Measurements from ENCODE around the gene CCDC102A. TPM values are rescaled to one million over a fixed set of nuclear protein-coding genes. Genes with fewer than 3 reads are reported as not detected.

CCDC102A gene
- 12.8 TPM for total RNA-seq
- long read RNA-seq, transcript CCDC102A-201 (9 exons, 2,463 nt): major isoform, 39 of 53 reads
- long read RNA-seq, partial matches to known transcripts: 8 of 53 reads
- long read RNA-seq, other reads (novel, unspliced or antisense): 6 of 53 reads

GRCh38 chr16:57536306-57537193, at the start of gene CCDC102A:
TSS of gene CCDC102A (minus strand) at chr16:57536571. CDS start at chr16:57529177, 7,394 bp downstream.
- Histone ChIP-seq H3K9me3 (no peaks in the 10 kb centered on the region), H3K27me3 (ENCODE audit: low read depth) (peaks cover 4% of the 10 kb centered on the region), H3K36me3 (no peaks in the 10 kb centered on the region), H3K4me1 (peaks cover 51% of the 10 kb centered on the region), H3K27ac (peak within 1 kb of the TSS; percentile 87), H3K4me3 (peak within 1 kb of the TSS; percentile 88)
- DNase-seq: peak; percentile 49
- intact Hi-C loops (cut with DNase I): no loop called here
- peak; percentile 68 to 72 for ATAC-seq
- no peak for TF ChIP-seq CTCF (IDR thresholded peaks at IDR 0.05)

DNA sequence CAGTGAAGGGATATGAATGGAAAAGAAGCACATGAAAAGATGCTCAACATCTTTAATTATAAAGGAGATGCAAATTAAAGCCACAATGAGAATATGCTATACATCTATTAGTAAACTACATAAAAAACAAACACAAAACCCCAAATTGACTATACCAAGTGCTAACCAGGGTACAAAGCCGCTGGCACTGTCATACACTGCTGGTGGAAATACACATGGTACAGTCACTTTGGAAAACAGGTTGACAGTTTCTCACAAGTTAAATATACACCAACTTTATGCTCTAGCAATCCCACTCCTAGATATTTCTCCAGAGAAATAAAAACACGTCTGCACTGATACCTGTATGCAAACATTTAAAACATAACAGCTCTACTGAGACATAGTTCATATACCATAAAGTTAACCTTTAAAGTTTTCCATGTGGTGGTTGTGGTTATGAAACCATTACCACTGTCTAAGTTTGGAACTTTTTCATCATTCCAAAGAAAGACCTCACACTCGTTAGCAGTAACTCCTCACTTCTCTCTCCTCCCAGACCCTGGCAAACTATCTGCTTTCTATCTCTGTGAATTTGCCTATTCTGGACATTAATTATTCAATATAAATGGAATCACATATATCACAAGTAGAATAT, 48.8 kb upstream of the CCDC102A start:
- no peak for DNase-seq
- intact Hi-C loops (cut with DNase I): no loop called here
- Histone ChIP-seq H3K36me3 (no peaks in the 10 kb centered on the region), H3K27ac (no peak overlapping the region), H3K9me3 (no peaks in the 10 kb centered on the region), H3K27me3 (ENCODE audit: low read depth) (no peaks in the 10 kb centered on the region), H3K4me3 (no peak overlapping the region), H3K4me1 (no peaks in the 10 kb centered on the region)
- TF ChIP-seq CTCF (IDR thresholded peaks at IDR 0.05): no peak
- ATAC-seq: no peak

DNA sequence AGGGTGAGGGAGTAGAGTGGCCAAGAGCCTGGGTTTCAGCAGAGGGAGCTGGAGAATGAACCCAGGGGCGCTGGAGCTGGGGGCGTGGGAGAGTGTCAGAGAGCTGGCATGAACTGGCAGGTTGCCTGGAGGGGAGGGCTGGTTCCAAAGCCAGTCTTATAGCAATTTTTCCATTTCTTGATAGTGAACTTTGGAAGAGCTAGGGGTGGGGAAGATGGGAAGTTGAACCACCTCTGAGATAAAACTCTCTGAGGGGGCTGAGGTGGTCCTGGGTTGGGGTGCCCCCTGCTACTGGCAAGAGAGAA, 42.9 kb upstream of the CCDC102A start:
- Histone ChIP-seq H3K4me3 (no peak overlapping the region), H3K27ac (no peak overlapping the region), H3K9me3 (no peaks in the 10 kb centered on the region), H3K4me1 (peaks cover 6% of the 10 kb centered on the region), H3K36me3 (no peaks in the 10 kb centered on the region), H3K27me3 (ENCODE audit: low read depth) (peaks cover 15% of the 10 kb centered on the region)
- DNase-seq: no peak
- no peak for TF ChIP-seq CTCF (IDR thresholded peaks at IDR 0.05)
- intact Hi-C loops (cut with DNase I): no loop called here
- no peak for ATAC-seq

DNA sequence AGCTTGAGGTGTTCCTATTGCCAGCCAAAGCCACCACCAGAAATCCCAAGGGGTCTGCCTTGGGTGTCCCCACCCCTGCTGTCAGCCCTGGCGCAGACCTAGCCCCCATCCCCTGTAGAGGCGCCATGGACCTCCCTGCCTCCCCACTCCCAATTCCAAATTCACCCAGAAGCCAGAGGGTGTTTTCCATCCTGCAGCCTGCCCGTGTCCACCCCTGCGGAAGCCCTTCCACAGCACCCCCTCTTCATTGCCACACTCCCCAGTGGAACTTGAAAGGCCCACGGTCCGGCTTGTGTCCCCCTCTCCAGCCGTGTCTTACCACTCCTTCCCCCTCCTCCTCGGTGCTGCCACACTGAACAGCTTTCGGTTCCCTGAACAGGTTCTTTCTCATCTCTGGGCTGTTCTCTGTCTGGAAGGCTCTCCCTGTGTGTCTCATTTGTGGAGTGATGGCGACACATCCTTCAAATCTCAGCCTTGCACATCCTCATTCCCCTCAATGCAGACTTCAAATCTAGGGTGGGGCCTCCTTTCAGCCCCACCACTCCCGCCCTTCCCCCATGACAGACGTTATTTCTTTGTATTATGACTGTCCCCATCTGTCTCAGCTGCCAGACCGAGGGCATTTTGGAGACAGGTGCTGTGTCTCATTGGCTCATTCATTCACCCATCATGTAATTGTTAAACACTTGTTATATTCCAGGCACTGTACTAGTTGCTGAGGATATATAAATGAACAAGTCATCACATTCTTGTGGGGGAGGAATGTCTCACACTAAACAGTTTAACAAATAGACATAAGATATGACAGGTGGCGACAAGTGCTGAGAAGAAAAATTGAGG, 42.4 kb upstream of the CCDC102A start:
- Histone ChIP-seq H3K36me3 (no peaks in the 10 kb centered on the region), H3K27ac (no peak overlapping the region), H3K9me3 (no peaks in the 10 kb centered on the region), H3K4me3 (no peak overlapping the region), H3K4me1 (peaks cover 6% of the 10 kb centered on the region), H3K27me3 (ENCODE audit: low read depth) (peaks cover 15% of the 10 kb centered on the region)
- no peak for DNase-seq
- ATAC-seq: no peak
- no peak for TF ChIP-seq CTCF (IDR thresholded peaks at IDR 0.05)
- intact Hi-C loops (cut with DNase I): no loop called here

GRCh38 chr16:57577691-57578224, 41.4 kb upstream of the CCDC102A start:
- no peak overlapping the region for H3K4me3 ChIP-seq
- TF ChIP-seq CTCF (IDR thresholded peaks at IDR 0.05): no peak
- ATAC-seq (peak in 1 of 2 donors; percentile 47), DNase-seq (no peak)
- no peaks in the 10 kb centered on the region for H3K36me3 ChIP-seq
- intact Hi-C loops (cut with DNase I): no loop called here
- H3K9me3 ChIP-seq: no peaks in the 10 kb centered on the region
- no peak overlapping the region for H3K27ac ChIP-seq
- H3K27me3 ChIP-seq (ENCODE audit: low read depth): peaks cover 15% of the 10 kb centered on the region
- peaks cover 6% of the 10 kb centered on the region for H3K4me1 ChIP-seq

Data from lower lobe of right lung (tissue), 2 donors.